ENCODE data around the gene TESMIN.

Gene TESMIN

DNA sequence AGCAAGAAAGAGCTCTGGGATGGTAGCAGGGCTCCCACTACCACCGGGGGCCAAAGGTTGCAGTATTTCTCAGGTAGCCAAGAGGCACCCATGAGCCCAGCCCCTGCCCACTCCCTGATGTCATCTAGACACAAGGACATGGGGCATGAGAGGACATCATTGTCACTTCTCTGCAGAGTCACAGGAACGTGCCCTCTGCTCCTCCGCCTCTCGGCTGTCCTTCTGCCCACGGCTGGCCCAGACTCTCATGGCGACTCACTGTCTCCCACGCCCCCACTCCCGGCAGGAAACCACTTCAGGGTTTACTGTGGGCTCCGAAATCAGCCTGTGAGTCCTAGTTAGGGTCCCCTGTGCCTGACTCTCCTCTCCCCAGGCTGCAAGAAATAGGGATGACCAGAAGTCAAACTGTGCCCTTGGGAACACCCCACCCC lies 68.8 kb downstream of the TESMIN start:
- DNase-seq, result no peak

DNA sequence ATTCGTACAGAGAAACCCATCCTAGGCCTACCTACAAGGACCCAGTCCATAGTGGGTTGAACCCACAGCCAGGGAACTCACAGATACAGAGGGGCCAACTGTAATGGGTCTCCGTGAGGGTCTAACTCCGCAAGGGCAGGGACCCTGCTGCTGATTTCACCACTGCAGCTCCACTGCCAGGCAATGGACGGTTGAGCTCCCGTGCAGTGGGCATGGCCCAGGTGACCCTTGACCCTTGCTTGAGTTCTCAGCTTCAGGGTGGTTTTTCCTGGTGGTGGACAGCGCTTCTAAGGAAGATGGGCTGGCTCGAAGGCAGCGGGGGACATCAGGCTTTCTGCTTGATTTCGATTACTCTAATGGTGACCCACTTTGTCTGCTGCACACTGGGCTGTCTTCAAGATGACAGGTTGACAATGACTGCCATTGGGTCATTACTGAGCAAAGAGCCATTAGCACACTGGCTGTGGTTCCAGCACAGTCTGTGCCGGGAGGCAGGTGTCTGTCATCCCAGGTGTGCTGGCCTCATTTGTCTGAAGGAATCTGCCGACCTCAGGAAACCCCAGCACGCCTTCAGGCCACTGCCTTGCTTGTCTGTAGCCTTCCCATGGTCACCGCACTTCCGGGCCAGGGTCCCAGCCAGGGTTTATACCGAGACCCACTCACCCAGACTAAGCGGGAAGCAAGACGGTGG lies 70.6 kb downstream of the TESMIN start:
- DNase-seq, result no peak

DNA sequence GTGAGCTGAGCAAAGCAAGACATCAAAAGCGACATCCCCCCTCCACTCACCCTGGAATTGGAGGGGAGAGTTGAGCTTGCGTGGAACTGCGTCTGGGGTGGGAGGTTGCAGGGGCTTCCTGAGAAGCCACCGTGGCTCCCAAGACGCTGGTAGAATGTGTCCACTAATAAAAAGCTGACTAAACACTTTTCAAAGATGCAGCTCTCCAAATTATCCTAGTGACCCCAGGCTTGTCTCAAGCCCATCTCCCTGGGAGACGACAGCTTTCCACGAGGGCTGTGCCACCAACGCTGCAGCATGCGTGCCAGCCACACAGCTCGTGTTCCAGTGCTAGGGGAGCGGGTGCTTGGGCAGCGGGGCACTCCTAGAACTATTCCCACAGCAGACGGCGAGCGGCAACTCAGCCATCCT lies 73.3 kb downstream of the TESMIN start:
- DNase-seq, result no peak

DNA sequence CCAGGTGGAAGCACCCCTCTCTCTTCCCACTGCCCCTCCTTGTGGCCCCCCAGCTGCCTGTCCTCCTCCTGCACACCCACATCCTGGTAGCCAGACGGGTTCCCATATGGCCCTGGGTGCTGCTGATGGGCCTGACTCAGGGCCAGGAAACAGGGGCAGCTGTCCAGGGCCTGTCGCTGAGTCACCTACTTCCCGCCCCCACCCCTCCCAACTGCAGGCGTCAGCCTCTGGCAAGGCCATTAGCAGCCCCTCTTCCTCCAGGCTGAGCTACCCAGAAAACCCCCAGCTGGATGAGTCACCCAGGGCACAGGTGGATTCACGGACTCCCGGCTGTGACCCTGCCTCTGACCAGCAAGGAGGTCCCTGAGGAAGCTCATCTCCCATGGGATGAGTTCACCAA lies 73.9 kb downstream of the TESMIN start:
- no peak for DNase-seq

DNA sequence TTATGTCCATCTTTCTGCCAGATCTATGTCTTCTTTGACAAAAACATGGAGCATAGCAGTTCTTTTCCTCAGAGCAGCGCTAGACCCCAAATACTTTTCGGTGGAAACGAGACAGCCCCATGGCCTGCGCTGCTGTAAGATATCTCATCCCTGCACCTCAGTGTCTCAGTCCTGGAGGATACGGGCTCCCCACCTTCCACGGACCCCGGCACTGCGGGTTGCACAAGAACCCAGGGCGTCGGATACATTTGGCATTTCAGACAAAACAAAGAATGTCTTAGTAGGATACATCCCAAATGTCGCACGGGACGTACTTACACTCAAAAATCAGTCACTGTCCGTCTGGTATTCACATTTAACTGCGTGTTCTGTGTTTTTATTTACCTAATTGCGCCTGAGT lies 76.9 kb downstream of the TESMIN start:
- no peak for DNase-seq

DNA sequence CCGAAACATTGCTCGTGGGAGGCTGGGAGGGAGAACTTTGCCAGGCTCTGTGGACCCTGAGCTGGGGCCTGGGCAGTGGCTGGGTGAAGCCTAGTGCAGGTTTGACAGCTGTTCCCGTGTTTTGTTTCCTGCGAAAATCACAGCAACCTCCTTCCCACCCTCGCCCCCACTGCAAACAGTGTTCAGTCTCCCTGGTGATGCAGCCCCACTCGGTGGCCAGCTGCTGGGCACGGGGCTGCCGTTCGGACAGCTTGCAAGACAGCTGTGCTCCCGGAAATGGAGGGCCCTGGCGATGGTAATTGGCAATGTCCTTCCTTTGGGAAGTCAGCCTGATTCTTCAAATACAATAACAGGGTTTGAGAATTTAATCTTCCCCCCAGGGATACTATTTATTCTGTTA lies 77.3 kb downstream of the TESMIN start:
- no peak for DNase-seq

DNA sequence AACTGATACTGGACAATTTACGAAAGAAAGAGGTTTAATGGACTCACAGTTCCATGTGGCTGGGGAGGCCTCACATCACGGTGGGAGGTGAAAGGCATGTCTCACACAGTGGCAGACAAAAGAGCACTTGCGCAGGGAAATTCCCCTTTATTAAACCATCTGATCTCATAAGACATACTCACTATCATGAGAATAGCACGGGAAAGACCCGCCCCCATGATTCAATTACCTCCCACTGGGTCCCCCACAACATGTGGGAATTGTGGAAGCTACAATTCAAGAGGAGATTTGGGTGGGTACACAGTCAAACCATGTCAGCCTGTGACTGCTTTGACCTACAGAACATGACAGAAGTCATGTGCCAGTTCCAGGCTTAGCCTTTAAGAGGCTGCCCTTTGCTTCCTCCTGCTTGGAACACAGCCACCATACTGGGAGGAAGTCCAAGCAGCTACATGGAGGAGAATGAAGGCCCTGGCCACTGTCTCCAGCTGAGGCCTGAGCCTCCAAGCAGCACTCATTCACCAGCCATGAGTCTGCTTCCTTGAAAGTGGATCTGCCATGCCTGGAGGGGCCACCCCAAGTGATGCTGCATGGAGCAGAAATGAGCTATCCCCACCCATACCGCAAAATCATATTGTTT lies 77.9 kb downstream of the TESMIN start:
- no peak for DNase-seq

DNA sequence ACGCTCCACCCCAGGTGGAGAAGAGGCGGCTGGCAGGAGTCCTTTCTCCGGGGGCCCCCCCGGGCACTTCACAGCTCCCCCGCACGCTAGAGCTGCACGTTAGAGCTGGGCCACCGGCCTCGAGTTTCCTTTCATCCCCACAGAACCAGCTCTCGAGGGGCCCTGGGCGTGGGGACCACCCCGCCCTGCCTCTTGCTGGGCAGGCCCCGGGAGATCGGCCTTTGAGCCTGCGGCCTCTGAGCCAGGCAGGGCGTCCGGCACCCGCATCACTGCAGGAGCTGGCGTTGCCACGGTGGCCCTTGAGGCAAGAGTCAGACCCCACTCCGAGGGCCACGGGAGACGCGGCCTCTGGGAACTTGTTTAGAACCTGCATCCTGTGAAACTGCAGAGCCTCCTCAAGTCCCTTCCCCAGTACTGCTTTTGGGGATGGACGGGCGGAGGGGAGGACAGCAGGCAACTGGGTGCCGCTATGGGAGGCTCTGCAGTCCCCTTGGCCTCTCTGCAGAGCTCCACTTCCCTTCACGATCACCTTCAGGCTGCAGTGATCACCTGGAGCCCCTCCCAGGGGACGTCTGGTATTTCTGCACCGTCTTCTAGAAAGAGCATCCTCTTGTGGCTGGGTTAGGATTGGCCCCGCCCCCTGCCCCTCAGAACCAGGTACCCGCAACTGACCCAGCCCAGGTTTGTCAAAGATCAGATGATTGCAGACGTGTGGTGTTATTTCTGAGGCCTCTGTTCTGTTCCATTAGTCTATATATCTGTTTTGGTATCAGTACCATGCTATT lies 80.9 kb downstream of the TESMIN start:
- no peak for DNase-seq

DNA sequence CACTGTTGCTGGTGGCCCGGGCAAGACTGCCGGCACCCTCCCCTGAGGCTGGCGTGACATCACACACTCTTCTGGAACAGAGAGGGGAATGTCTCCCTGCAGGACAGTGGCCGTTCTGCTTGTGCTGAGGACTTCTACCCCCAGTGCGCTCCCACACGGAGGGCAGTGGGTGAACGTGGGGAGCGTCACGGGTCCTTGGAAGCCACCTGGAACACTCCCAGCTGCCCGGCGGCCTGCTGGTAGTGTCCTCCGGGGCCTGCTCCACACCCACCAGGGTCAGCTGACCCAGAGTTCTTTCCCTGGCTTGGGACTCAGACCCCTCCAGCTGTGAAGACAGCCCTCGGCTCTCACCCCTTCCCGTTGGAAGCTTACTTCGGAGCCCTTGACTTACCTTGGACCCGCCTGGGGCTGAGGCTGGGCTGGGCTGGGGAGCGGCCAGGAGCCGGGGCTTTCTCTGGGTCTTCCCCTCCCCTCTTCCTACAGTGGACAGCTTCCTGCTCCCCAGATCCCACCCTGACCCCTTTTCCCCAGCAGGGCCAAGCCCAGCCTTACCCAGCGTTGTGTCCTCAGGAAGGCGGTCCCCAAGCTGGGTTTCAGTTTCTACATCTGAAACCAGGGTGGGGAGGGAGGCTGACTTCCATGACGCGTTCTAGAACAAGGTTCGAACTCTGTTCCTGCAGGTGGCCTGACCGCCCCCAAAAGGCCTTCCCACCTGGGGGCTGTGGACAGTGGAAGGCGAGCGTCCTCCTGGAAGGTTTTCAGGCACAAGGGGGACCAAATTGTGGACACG lies 81.8 kb downstream of the TESMIN start:
- no peak for DNase-seq

DNA sequence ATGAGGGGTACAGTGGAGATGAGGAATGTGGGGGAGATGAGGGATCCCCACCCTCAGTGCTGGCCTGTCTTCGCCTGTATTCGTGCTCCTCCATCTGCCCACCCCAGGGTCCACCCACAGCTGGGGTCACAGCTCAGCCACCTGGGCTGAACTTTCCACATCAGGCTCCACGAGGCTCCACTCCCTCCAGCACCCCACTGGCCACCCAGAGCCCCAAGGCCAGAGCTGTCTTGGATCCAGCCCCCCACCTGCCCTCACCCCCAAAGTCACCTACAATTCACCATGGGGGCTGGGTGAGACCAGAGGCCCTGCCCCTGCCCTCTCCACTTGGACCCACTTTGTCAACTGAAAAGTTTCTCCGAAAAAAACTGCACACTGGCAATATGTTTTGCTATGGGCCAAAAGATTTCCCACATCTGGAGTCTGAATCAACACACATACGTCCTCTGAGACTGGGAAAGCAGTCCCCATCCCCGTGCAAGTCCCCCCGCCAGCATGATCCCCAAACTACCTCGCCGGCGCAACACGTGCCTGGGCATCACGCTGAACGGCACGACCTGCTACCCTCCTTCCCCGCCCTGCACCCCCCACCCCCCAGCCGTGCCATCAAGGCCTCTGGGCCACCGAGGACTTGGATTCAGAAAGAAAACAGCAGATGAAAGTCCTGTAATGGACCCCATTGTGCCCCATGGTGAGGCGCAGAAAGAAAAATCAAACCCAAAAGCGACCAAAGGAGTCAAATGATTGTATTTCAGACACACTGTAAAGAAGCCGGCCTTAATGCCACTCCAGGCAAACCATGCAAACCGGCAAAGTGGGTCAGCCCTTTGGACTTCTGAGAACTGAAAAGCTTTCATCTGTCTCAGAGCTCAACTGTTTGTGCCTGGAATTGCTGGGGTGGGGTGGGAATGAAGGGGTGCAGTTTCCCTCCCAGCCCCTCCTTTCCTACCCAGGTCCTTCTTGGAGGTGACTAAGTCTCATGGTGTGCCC lies 83.5 kb downstream of the TESMIN start:
- DNase-seq, result no peak

DNA sequence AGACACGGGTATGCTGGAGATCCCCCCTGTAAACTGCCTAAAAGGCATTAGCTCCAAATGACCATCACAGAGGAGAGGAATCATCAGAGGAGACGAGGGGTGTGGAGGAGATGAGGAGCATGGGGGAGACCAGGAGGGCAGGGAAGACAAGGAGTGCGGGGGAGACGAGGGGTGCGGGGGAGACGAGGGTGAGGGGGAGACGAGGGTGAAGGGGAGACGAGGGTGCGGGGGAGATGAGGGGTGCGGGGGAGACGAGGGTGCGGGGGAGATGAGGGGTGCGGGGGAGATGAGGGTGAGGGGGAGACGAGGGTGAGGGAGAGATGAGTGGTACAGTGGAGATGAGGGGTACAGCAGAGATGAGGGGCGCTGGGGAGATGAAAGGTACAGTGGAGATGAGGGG lies 84.5 kb downstream of the TESMIN start:
- DNase-seq, result no peak

DNA sequence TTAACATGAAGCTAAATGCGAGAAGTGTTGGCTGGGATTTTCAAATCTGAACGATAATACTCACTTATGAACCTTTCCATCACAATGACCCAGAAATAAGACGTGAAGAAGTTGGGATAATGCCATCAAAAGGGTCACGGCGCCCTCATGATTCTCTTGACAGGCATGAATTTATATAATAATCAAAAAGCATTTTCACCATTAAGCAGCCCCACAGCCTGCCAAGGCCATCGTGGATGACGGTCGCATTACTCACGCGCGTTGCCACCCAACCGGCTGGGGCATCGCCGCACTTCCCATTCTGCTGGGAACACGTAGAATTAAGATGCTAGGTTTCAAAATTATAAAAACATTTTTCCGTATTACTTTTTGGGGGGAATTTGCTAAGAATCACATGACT lies 85.9 kb downstream of the TESMIN start:
- DNase-seq, result no peak

DNA sequence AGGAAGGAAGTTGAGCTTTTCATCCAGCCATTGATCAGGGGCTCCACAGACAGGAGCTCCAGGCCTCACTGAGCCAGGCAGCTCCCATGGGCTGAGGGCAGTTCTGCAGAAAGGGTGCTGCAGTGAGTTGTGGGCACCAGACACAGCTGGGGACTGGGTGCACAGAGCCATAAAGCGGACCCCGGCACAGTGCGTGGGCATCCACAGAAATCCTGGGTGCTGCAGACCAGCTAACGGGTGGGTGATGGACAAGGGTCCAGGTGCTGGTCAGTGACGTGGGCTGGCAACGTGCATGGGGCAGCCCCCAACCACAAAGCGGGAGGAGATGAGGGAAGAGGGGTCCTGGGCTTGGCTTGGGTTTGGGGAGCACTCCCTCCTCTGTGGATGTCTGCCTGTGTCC lies 86.4 kb downstream of the TESMIN start:
- DNase-seq, result no peak

DNA sequence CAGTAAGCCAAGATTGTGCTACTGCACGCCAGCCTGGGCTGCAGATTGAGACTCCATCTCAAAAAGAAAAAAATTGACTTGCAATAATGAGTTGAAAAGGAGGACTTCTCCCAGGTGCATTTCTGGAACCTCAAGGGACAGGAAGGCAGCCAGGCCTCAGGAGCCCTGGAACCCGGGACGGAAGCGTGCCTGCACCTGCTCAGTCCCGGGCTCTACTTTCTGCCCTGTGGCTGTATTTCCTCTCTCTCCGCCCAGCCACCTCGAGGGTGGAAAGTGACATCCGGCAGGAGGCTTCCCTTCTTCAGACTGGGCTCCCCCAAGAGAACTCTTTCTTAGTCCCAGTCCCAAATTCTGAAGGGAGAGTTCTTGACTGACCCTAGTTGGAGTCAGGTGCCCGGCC lies 87.2 kb downstream of the TESMIN start:
- no peak for DNase-seq

DNA sequence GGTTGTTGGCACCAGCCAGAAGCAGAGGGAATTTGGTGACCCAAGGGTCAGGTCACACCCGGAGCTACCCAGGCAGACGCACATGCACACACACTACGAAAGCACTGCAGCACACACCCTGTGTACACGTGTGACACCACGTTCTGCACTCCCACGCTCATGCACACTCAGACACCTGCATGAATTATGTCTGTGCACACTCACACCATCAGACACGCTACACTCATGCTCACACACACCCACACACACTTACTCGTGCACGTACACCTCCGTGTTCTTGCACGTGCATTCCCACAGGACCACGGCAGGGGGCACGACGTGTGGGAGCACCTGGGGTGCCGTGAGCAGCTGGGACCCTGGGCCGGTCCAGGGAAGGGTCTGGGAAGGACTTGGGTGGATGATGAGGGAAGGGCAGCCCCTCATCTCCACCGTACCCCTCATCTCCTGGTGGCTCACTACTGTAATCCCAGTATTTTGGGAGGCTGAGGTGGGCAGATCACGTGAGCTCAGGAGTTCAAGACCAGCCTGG lies 87.8 kb downstream of the TESMIN start:
- DNase-seq, result no peak

DNA sequence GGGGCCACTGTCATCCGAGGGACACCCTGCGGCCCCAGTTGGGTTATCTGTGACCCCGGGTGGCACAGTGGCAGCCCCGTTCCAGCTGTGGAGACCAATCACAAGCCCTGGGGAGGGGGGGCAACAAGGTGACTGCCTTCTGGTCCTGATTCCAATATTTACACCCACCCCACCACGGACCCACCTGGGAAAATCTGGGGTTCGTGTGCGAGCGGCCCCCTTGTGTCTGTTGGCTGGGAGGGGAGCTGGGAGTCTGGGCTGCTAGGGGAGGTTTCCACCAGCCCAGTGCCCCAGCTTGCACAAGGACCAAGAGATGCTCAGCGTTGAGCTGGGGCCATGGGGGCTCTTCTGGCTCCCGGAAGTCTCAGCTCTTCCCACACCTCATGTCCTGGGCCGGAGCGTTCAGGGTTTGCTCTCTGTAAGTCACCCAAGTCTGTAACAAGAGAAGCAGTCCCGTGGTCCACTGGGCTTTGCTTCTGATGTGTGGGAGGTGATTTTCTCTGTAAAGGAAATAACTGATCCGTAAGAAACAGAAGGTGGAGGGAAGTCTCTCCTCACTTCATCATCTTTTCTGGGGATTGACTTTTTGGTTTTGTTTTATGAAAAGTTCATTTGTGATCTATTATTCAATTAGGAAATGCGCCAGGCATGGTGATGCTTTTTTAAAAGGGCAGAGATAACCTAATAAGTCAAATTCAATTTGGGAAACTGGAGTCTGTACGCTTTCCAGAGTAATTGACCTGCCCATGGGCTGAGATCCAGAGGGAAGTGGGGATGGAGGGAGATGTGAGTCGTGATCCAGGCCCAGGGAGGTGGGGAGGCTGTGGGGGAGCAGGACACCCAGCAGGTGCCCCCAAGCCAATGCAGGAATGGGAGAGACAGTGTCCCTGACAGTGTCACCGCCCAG lies 89.4 kb downstream of the TESMIN start:
- DNase-seq, result no peak

DNA sequence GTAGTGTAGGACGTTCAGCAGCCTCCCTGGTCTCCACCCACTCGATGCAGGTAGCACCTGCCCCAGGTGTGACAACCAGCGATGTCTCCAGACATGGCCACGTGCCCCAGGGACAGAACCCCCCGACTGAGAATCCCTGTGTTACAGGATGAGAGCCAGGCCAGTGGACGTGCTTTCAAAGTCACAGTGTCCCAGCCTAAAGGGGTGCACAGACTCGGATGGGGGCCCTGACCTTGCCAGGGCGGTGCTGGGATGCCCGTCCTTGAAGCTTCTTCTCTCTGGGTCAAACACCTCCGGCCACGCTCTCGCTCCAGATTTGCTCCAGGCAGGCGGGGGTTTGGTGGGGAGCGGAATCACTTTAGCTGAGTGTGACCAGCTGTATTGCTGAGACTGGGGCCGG lies 90.3 kb downstream of the TESMIN start:
- no peak for DNase-seq

DNA sequence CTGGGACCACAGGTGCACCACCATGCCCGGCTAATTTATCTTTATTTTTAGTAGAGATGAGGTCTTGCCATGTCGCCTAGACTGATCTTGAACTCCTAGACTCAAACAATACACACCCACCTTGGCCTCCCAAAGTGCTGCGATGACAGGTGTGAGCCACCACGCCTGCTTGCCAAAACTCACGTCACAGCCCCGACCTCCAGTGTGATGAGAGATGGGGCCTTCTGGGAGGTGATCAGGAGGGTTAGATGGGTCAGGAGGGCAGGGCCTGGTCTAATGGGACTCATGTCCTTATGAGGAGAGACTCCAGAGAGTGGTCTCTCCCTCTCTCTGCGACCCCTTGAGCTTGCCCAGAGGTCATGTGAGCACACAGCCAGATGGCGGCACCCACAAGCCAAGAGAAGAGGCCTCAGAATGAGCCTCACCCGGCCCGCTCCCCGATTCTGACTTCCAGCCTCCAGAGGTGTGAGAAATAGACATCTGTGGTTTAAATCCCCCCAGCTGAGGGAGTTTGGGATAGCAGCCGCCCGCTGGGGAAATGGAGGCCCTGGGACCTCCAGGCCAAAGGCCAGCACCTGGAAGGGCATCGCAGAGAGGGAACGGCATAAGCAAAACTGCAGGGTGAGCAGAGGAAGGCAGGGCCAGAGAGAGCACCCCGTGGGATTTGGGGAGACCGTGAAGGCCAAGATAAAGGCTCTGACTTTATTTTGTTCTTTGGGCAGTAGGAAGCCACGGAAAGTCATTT lies 91.1 kb downstream of the TESMIN start:
- DNase-seq, result no peak

DNA sequence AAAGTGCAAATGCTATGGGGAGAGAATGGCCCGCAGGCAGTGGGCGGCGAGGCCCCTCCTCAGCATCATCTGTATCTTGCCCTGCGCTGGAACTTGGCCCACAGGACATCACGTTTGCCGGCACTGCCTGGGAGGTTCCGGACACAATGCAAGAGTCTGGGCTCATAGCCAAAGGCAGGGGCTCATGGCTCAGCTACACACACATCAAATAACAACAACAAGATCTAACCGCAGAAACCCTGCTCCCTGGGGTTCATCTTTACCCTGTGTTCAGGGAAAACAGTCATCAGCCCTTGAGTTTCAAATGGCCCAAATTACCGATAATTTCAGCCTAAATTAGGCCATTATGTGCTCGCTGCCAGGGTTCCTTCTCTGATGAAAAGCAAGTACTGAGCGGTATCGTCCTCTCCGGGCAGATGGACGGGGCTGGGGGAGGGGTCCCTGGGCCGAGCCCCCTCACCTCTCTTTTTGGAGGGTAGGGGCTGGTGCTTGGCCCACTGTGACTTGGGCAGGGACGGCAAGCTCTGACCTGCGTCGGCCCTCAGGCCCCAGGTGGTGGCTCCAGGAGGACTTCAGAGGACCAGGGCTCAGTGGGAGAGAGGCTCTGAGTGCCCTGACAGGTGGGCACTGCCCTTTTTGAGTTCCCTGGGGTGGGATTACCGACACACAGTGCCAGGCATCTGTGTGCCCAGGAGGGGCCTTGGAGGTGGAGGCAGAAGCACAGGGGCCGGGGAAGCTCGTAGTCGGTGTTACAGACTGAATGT lies 92.0 kb downstream of the TESMIN start:
- no peak for DNase-seq

Data from midbrain (tissue), 1 donor.